IMR-90 (cell line): ENCODE data around the gene WDCP. TPM values are rescaled to one million over a fixed set of nuclear protein-coding genes. Genes with fewer than 3 reads are reported as not detected.

Source experiments
- ATAC-seq: fragments of 200-7000 bp; cut with Tn5 transposase; 2 replicates; pipeline ENCODE4 v1.9.1; 2020; ENCODE audit warnings: low read depth, mild to moderate bottlenecking, moderate library complexity
- BruUV-seq: library from RNA; stranded (reverse); fragments of 400-500 nt; replicated peaks from 2 replicates; lab custom pipeline; 2021; lab: Mats Ljungman, UMichigan
- CTCF ChIA-PET: fragments of 300-600 bp; formaldehyde crosslinking; extraction: SDS; loops from one replicate; lab custom pipeline; 2021; ENCODE audit warnings: antibody characterized with exemption; lab: Yijun Ruan, JAX
- POLR2A ChIA-PET: fragments of 300-600 bp; sonication (Branson Sonifier 250); formaldehyde crosslinking; loops from one replicate; lab custom pipeline; 2022; ENCODE audit warnings: antibody characterized with exemption; ENCODE audit not compliant: unreplicated experiment; lab: Charles Lee
- DNase-seq: peaks from one replicate; pipeline ENCODE4 v3.0.0; 2013
- H2AFZ ChIP-seq: replicated peaks from 2 replicates; pipeline ENCODE3; 2013; ENCODE audit warnings: low read length, mild to moderate bottlenecking; ENCODE audit not compliant: poor library complexity
- H2AK5ac ChIP-seq: 2 replicates; pipeline ENCODE4 v1.6.1; 2013; ENCODE audit warnings: low read depth, low read length, inconsistent platforms
- H2AK9ac ChIP-seq: replicated peaks from 2 replicates; pipeline ENCODE3; 2013; ENCODE audit warnings: mild to moderate bottlenecking, low read depth, low read length, moderate library complexity; ENCODE audit not compliant: poor library complexity
- H2BK120ac ChIP-seq: 2 replicates; pipeline ENCODE4 v1.6.1; 2013; ENCODE audit warnings: low read depth, low read length, inconsistent platforms
- H2BK15ac ChIP-seq: 3 replicates; pipeline ENCODE4 v1.6.1; 2013; ENCODE audit warnings: low read depth, low read length, inconsistent platforms
- H2BK20ac ChIP-seq: 2 replicates; pipeline ENCODE4 v1.6.1; 2013; ENCODE audit warnings: low read depth, mild to moderate bottlenecking, inconsistent platforms, low read length, moderate library complexity
- H2BK5ac ChIP-seq: 2 replicates; pipeline ENCODE4 v1.6.1; 2013; ENCODE audit warnings: mild to moderate bottlenecking, low read depth, low read length, inconsistent platforms; ENCODE audit not compliant: poor library complexity, severe bottlenecking
- H3K14ac ChIP-seq: replicated peaks from 2 replicates; pipeline ENCODE4 v1.6.1; 2013; ENCODE audit warnings: low read depth, low read length, inconsistent platforms
- H3K18ac ChIP-seq: 2 replicates; pipeline ENCODE4 v1.6.1; 2013; ENCODE audit warnings: low read depth, low read length, control low read depth
- H3K23ac ChIP-seq: 2 replicates; pipeline ENCODE4 v1.6.1; 2013; ENCODE audit warnings: low read depth, low read length, inconsistent platforms
- H3K27ac ChIP-seq: 2 replicates; pipeline ENCODE4 v1.5.1; 2013; ENCODE audit warnings: mild to moderate bottlenecking, control low read depth, low read length; ENCODE audit not compliant: insufficient read depth
- H3K27me3 ChIP-seq: 2 replicates; pipeline ENCODE4 v1.6.1; 2013; ENCODE audit warnings: low read length; ENCODE audit not compliant: control insufficient read depth, insufficient read depth
- H3K36me3 ChIP-seq: 2 replicates; pipeline ENCODE4 v1.6.1; 2013; ENCODE audit warnings: low read length, mixed read lengths; ENCODE audit not compliant: control insufficient read depth, insufficient read depth
- H3K4ac ChIP-seq: 2 replicates; pipeline ENCODE4 v1.6.1; 2013; ENCODE audit warnings: low read depth, low read length, inconsistent platforms
- H3K4me1 ChIP-seq: 2 replicates; pipeline ENCODE4 v1.6.1; 2013; ENCODE audit warnings: low read length, mixed read lengths; ENCODE audit not compliant: control insufficient read depth, insufficient read depth
- H3K4me2 ChIP-seq: 2 replicates; pipeline ENCODE4 v1.6.1; 2013; ENCODE audit warnings: low read depth, mild to moderate bottlenecking, control low read depth, low read length, moderate library complexity
- H3K4me3 ChIP-seq: 2 replicates; pipeline ENCODE4 v1.5.1; 2013; ENCODE audit warnings: low read depth, mild to moderate bottlenecking, control low read depth, low read length, moderate library complexity; ENCODE audit not compliant: insufficient read depth
- H3K56ac ChIP-seq: 2 replicates; pipeline ENCODE4 v1.6.1; 2013; ENCODE audit warnings: low read length, inconsistent platforms; ENCODE audit not compliant: insufficient read depth; ENCODE audit errors: extremely low read depth
- H3K79me1 ChIP-seq, 2 experiments: 2 replicates each; pipeline ENCODE4 v1.6.1; 2013; ENCODE audit warnings: low read length in 2 of 2, inconsistent platforms in 1 of 2, low read depth in 1 of 2
- H3K9ac ChIP-seq: 2 replicates; pipeline ENCODE4 v1.6.1; 2013; ENCODE audit warnings: low read depth, low read length, control low read depth
- H3K9me1 ChIP-seq: 2 replicates; pipeline ENCODE4 v1.6.1; 2013; ENCODE audit warnings: low read length, inconsistent platforms; ENCODE audit not compliant: insufficient read depth
- H3K9me3 ChIP-seq: 2 replicates; pipeline ENCODE4 v1.6.1; 2013; ENCODE audit warnings: low read length; ENCODE audit not compliant: control insufficient read depth, insufficient read depth
- H4K20me1 ChIP-seq: 2 replicates; pipeline ENCODE4 v1.6.1; 2013; ENCODE audit warnings: low read length, inconsistent platforms; ENCODE audit not compliant: insufficient read depth
- H4K5ac ChIP-seq: 2 replicates; pipeline ENCODE4 v1.6.1; 2013; ENCODE audit warnings: mild to moderate bottlenecking, low read depth, low read length, control low read depth
- H4K8ac ChIP-seq, 2 experiments: 2 replicates each; pipeline ENCODE4 v1.6.1; 2013; ENCODE audit warnings: low read depth in 2 of 2, low read length in 2 of 2, control low read depth in 1 of 2, inconsistent platforms in 1 of 2
- H4K91ac ChIP-seq: 2 replicates; pipeline ENCODE4 v1.6.1; 2013; ENCODE audit warnings: low read depth, low read length, inconsistent platforms; ENCODE audit not compliant: insufficient read depth
- BHLHE40 ChIP-seq: fragments of 150-350 bp; IDR thresholded peaks from 2 replicates; pipeline ENCODE4 v1.6.1; 2016; ENCODE audit warnings: mild to moderate bottlenecking, low read depth, low read length
- CEBPB ChIP-seq: IDR thresholded peaks from 2 replicates; pipeline ENCODE4 v1.6.1; 2012; ENCODE audit warnings: low read depth, low read length, improper control_type of control experiment
- CHD1 ChIP-seq: IDR thresholded peaks from 2 replicates; pipeline ENCODE4 v1.6.1; 2012; ENCODE audit warnings: low read depth, low read length, improper control_type of control experiment
- FOS ChIP-seq: fragments of 150-350 bp; IDR thresholded peaks from 2 replicates; pipeline ENCODE4 v1.6.1; 2016; ENCODE audit warnings: low read depth, low read length
- MAFK ChIP-seq: IDR thresholded peaks from 2 replicates; pipeline ENCODE4 v1.6.1; 2012; ENCODE audit warnings: low read depth, low read length, improper control_type of control experiment
- MAZ ChIP-seq: IDR thresholded peaks from 2 replicates; pipeline ENCODE4 v1.6.1; 2012; ENCODE audit warnings: low read depth, mild to moderate bottlenecking, low read length, improper control_type of control experiment, moderate library complexity, borderline replicate concordance
- MXI1 ChIP-seq: IDR thresholded peaks from 2 replicates; pipeline ENCODE4 v1.6.1; 2012; ENCODE audit warnings: low read depth, mild to moderate bottlenecking, low read length, moderate library complexity, borderline replicate concordance
- NFE2L2 ChIP-seq: fragments of 150-350 bp; IDR thresholded peaks from 2 replicates; pipeline ENCODE4 v1.6.1; 2016; ENCODE audit warnings: low read depth, mild to moderate bottlenecking, low read length
- RAD21 ChIP-seq: IDR thresholded peaks from 2 replicates; pipeline ENCODE4 v1.6.1; 2012; ENCODE audit warnings: low read length, improper control_type of control experiment
- RCOR1 ChIP-seq: IDR thresholded peaks from 2 replicates; pipeline ENCODE4 v1.6.1; 2012; ENCODE audit warnings: mild to moderate bottlenecking, low read length, improper control_type of control experiment; ENCODE audit not compliant: insufficient replicate concordance
- SMC3 ChIP-seq: fragments of 150-350 bp; IDR thresholded peaks from 2 replicates; pipeline ENCODE4 v1.6.1; 2016; ENCODE audit warnings: low read depth, mild to moderate bottlenecking, antibody characterized with exemption, low read length, moderate library complexity
- WGBS, 2 experiments: methylation state at CpG; one replicate each; pipeline versions ENCODE4 v1.1.5 to v1.1.7; 2013; ENCODE audit warnings: missing lambda C conversion rate in 2 of 2; ENCODE audit not compliant: insufficient read length in 1 of 2; ENCODE audit errors: extremely low coverage in 2 of 2; 5-methylcytosine and 5-hydroxymethylcytosine counted together
- dilution Hi-C: fragments of 300-500 bp; cut with HindIII; formaldehyde crosslinking; loops from one replicate; pipeline ENCODE4 v1.14.3; 2018; ENCODE audit warnings: low sequenced_read_pairs; ENCODE audit not compliant: unreplicated experiment
- in situ Hi-C: fragments of 300-500 bp; cut with MboI; formaldehyde crosslinking; loops from 3 replicates; pipeline ENCODE4 v1.14.3; 2019; ENCODE audit warnings: low sequenced_read_pairs, inconsistent platforms, mixed read lengths
- intact Hi-C: fragments of 100-400 bp; cut with micrococcal nuclease; formaldehyde crosslinking; loops from 2 replicates; pipeline ENCODE4 v1.10.0; 2022
- polyA plus RNA-seq, 3 experiments: library from polyadenylated mRNA; depleted of rRNA; stranded (reverse); fragments of >200 nt; gene quantifications; 2 replicates each; pipeline ENCODE4 v1.2.3, GENCODE V29; 2012; ENCODE audit warnings: low replicate concordance in 1 of 3
- total RNA-seq: library from RNA; depleted of rRNA; stranded (reverse); fragments of >200 nt; gene quantifications from 2 replicates; pipeline ENCODE4 v1.2.3, GENCODE V29; 2012
- TF ChIP-seq, protein P1 (sequence below): conservative IDR thresholded peaks from 2 replicates; pipeline ENCODE4 v1.5.1; 2012; ENCODE audit warnings: mild to moderate bottlenecking, low read depth, low read length, improper control_type of control experiment
- TF ChIP-seq, protein P2 (sequence below): fragments of 150-350 bp; IDR thresholded peaks from 2 replicates; pipeline ENCODE4 v1.6.1; 2016; ENCODE audit warnings: low read depth, mild to moderate bottlenecking, low read length, moderate library complexity, borderline replicate concordance
- TF ChIP-seq, protein P3 (sequence below): fragments of 150-350 bp; IDR thresholded peaks from 2 replicates; pipeline ENCODE4 v1.6.1; 2017; ENCODE audit warnings: mild to moderate bottlenecking, antibody characterized with exemption, low read length, low read depth

The WDCP gene
- total and polyA plus RNA-seq, 2 of the 4 experiments (the other 2 are of a cell fraction) = 6.8 to 18.6 TPM

DNA sequence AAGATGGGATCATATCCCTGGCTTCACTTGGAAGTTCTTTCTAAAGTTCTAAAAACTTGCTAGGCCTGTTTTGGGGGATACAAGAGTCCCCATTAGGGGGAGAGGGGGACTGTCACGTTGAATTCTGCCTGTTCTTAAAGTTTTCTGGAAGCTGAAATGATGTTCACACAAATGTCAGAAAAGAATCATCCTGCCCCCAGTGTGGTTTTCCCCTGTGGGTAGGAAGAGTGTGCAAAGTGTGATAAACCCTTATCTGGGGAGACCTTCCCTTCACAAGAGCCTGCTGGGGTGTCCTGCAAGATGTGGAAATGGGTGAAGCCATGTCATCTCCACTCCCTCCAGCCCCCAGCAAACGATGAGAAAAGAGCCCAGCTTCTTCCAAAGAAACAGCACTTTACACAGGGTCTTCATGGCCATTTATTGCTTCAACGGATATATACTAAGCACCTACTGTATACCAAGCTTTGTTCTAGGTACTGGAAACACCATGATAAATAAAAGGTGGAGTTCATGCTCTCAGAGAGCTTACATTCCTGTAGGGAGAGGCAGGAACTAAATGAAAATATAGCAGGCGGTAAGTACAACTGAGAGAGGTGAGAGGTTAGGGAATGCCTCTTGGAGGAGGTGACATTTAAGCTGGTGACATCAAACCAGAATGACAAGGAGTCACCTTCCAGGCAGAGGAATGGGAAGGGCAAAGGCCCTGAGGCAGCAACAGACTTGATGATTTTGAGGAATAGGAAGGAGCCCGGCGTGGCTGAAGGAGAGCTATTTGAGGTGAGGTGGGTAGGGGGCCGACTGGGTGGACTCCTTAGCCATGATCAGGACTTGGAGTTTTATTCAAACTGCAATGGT is 35.7 kb downstream of the WDCP start:
- H3K9me3 ChIP-seq = no peaks in the 10 kb centered on the region
- DNase-seq (no peak), ATAC-seq (no peak)
- intact Hi-C loops = no loop called here
- H2BK20ac ChIP-seq = 0 out of 2 replicates have a peak overlapping the region, but pooled peaks have one; percentile 16
- no peak overlapping the region for H2AFZ ChIP-seq
- no peak overlapping the region for H2BK15ac ChIP-seq
- no peak overlapping the region for H3K4me2 ChIP-seq
- no peak overlapping the region for H3K9ac ChIP-seq
- no TSS peak for BruUV-seq
- H3K4ac ChIP-seq = no peak overlapping the region; the same call in 1 of the 2 replicates
- H3K56ac ChIP-seq = no peak overlapping the region
- H2BK5ac ChIP-seq = no peak overlapping the region
- POLR2A ChIA-PET = no interaction called here
- no peak overlapping the region for H3K14ac ChIP-seq
- H3K23ac ChIP-seq = 0 out of 2 replicates have a peak overlapping the region, but pooled peaks have one; percentile 15
- no peak overlapping the region for H4K5ac ChIP-seq
- H3K4me1 ChIP-seq = peaks cover 9% of the 10 kb centered on the region
- peaks cover 8% of the 10 kb centered on the region for H3K27me3 ChIP-seq
- no peaks in the 10 kb centered on the region for H4K20me1 ChIP-seq
- no peak overlapping the region for H3K27ac ChIP-seq
- CTCF ChIA-PET = no interaction called here
- dilution Hi-C loops = no loop called here
- no peaks in the 10 kb centered on the region; a peak in 1 of 4 replicates for H3K79me1 ChIP-seq
- no peaks in the 10 kb centered on the region for H3K36me3 ChIP-seq
- no peak overlapping the region; the same call in 1 of the 2 replicates for H2AK5ac ChIP-seq
- H4K8ac ChIP-seq = no peak overlapping the region
- no peak overlapping the region for H3K18ac ChIP-seq
- no peak overlapping the region for H2AK9ac ChIP-seq
- in situ Hi-C loops = no loop called here
- H4K91ac ChIP-seq = no peak overlapping the region; the same call in 1 of the 2 replicates
- H2BK120ac ChIP-seq = no peak overlapping the region
- no peak overlapping the region for H3K4me3 ChIP-seq
- WGBS, 2 experiments = 71% methylated on average over 2 of the region's 7 CpGs; no CpG with 5 or more reads in 1 of the 2 experiments
- peaks cover 15% of the 10 kb centered on the region for H3K9me1 ChIP-seq
- TF ChIP-seq, protein P1, sequence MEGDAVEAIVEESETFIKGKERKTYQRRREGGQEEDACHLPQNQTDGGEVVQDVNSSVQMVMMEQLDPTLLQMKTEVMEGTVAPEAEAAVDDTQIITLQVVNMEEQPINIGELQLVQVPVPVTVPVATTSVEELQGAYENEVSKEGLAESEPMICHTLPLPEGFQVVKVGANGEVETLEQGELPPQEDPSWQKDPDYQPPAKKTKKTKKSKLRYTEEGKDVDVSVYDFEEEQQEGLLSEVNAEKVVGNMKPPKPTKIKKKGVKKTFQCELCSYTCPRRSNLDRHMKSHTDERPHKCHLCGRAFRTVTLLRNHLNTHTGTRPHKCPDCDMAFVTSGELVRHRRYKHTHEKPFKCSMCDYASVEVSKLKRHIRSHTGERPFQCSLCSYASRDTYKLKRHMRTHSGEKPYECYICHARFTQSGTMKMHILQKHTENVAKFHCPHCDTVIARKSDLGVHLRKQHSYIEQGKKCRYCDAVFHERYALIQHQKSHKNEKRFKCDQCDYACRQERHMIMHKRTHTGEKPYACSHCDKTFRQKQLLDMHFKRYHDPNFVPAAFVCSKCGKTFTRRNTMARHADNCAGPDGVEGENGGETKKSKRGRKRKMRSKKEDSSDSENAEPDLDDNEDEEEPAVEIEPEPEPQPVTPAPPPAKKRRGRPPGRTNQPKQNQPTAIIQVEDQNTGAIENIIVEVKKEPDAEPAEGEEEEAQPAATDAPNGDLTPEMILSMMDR = no peak
- TF ChIP-seq, protein P2, sequence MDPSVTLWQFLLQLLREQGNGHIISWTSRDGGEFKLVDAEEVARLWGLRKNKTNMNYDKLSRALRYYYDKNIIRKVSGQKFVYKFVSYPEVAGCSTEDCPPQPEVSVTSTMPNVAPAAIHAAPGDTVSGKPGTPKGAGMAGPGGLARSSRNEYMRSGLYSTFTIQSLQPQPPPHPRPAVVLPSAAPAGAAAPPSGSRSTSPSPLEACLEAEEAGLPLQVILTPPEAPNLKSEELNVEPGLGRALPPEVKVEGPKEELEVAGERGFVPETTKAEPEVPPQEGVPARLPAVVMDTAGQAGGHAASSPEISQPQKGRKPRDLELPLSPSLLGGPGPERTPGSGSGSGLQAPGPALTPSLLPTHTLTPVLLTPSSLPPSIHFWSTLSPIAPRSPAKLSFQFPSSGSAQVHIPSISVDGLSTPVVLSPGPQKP = no peak
- TF ChIP-seq, protein P3, sequence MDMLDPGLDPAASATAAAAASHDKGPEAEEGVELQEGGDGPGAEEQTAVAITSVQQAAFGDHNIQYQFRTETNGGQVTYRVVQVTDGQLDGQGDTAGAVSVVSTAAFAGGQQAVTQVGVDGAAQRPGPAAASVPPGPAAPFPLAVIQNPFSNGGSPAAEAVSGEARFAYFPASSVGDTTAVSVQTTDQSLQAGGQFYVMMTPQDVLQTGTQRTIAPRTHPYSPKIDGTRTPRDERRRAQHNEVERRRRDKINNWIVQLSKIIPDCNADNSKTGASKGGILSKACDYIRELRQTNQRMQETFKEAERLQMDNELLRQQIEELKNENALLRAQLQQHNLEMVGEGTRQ = no peak
- no peak for TF ChIP-seq RAD21
- no peak for TF ChIP-seq CEBPB
- no peak for TF ChIP-seq CHD1
- no peak for TF ChIP-seq MXI1
- TF ChIP-seq MAZ = no peak
- no peak for TF ChIP-seq SMC3
- TF ChIP-seq MAFK = no peak
- no peak for TF ChIP-seq FOS
- no peak for TF ChIP-seq BHLHE40
- no peak for TF ChIP-seq NFE2L2
- TF ChIP-seq RCOR1 = no peak
